HepG2 (cell line): ENCODE results near the gene SLC17A9. TPM values are rescaled to one million over a fixed set of nuclear protein-coding genes. Genes with fewer than 3 reads are reported as not detected.

ENCODE experiments used
- ATF7-NPFF ChIP-seq: sonication (generic); formaldehyde crosslinking; IDR thresholded peaks from 2 replicates; pipeline ENCODE4 v1.8.1; 2023; ENCODE audit warnings: mild to moderate bottlenecking, low read depth, missing genetic modification reagents, moderate library complexity
- GTF2F1 ChIP-seq: fragments of 150-350 bp; IDR thresholded peaks from 2 replicates; pipeline ENCODE4 v1.6.1; 2014; ENCODE audit warnings: low read length
- HNF4A ChIP-seq: sonication (generic); formaldehyde crosslinking; IDR thresholded peaks from 2 replicates; pipeline ENCODE4 v1.4.0; 2020; ENCODE audit warnings: missing genetic modification reagents
- NBN ChIP-seq: fragments of 450-650 bp; conservative IDR thresholded peaks from 2 replicates; pipeline ENCODE4 v1.6.1; 2017
- SIX4 ChIP-seq: sonication (generic); formaldehyde crosslinking; IDR thresholded peaks from 2 replicates; pipeline ENCODE4 v1.4.0; 2020; ENCODE audit warnings: missing genetic modification reagents
- SRY ChIP-seq: sonication (generic); formaldehyde crosslinking; IDR thresholded peaks from 2 replicates; pipeline ENCODE4 v1.8.0; 2022; ENCODE audit warnings: mild to moderate bottlenecking, missing genetic modification reagents
- STAG1 ChIP-seq: sonication (generic); formaldehyde crosslinking; IDR thresholded peaks from 2 replicates; pipeline ENCODE4 v1.4.0; 2020; ENCODE audit warnings: missing genetic modification reagents
- TARDBP ChIP-seq: sonication (generic); formaldehyde crosslinking; IDR thresholded peaks from 2 replicates; pipeline ENCODE4 v1.8.0; 2022; ENCODE audit warnings: mild to moderate bottlenecking, missing genetic modification reagents
- ZNF10 ChIP-seq: sonication (generic); formaldehyde crosslinking; IDR thresholded peaks from 2 replicates; pipeline ENCODE4 v1.4.0; 2020; ENCODE audit warnings: mild to moderate bottlenecking, low read depth, missing genetic modification reagents, borderline replicate concordance
- ZNF333 ChIP-seq: sonication (generic); formaldehyde crosslinking; IDR thresholded peaks from 2 replicates; pipeline ENCODE4 v1.4.0; 2020; ENCODE audit warnings: mild to moderate bottlenecking, missing genetic modification reagents, borderline replicate concordance
- ZNF33B ChIP-seq: sonication (generic); formaldehyde crosslinking; IDR thresholded peaks from 2 replicates; pipeline ENCODE4 v1.5.1; 2020; ENCODE audit warnings: mild to moderate bottlenecking, missing genetic modification reagents
- ZNF546 ChIP-seq: sonication (generic); formaldehyde crosslinking; conservative IDR thresholded peaks from 2 replicates; pipeline ENCODE4 v1.8.1; 2023; ENCODE audit warnings: mild to moderate bottlenecking, missing genetic modification reagents
- ZNF577 ChIP-seq: sonication (generic); formaldehyde crosslinking; IDR thresholded peaks from 2 replicates; pipeline ENCODE4 v1.4.0; 2020; ENCODE audit warnings: mild to moderate bottlenecking, low read depth, missing genetic modification reagents, borderline replicate concordance
- polyA plus RNA-seq, 8 experiments: library from polyadenylated mRNA; depleted of rRNA in 3 of 8; stranded (reverse) in 7 of 8; unstranded in 1 of 8; fragments of >200 nt; fragmentation: Illumina TruSeq in 4 of 8; extraction: Trizol in 4 of 8; gene quantifications; 2 replicates each; pipeline versions ENCODE4 v1.2.1 to v1.2.3, GENCODE V29; 2011 to 2016; ENCODE audit warnings: low read depth in 4 of 8, missing spikeins in 1 of 8, mixed read lengths in 1 of 8; ENCODE audit not compliant: insufficient read depth in 1 of 8
- total RNA-seq, 5 experiments: library from RNA; depleted of rRNA; stranded (reverse); fragments of >200 nt; fragmentation: Illumina TruSeq; extraction: Trizol; gene quantifications; 2 replicates each; pipeline ENCODE4 v1.2.3, GENCODE V29; 2016; ENCODE audit warnings: low read depth in 1 of 5
- TF ChIP-seq, protein P1 (sequence below): sonication (generic); formaldehyde crosslinking; IDR thresholded peaks from 2 replicates; pipeline ENCODE4 v1.4.0; 2020; ENCODE audit warnings: missing genetic modification reagents, mild to moderate bottlenecking, borderline replicate concordance
- TF ChIP-seq, protein P2 (sequence below): sonication (generic); formaldehyde crosslinking; IDR thresholded peaks from 2 replicates; pipeline ENCODE4 v1.4.0; 2020; ENCODE audit warnings: missing genetic modification reagents
- TF ChIP-seq, protein P3 (sequence below): sonication (generic); formaldehyde crosslinking; IDR thresholded peaks from 2 replicates; pipeline ENCODE4 v1.4.0; 2020; ENCODE audit warnings: missing genetic modification reagents
- TF ChIP-seq, protein P4 (sequence below): IDR thresholded peaks from 2 replicates; pipeline ENCODE4 v1.6.1; 2018; ENCODE audit warnings: missing genetic modification reagents, mild to moderate bottlenecking, missing compliant biosample characterization
- TF ChIP-seq, protein P5 (sequence below): sonication (generic); formaldehyde crosslinking; IDR thresholded peaks from 2 replicates; pipeline ENCODE4 v1.4.0; 2020; ENCODE audit warnings: mild to moderate bottlenecking, missing genetic modification reagents

SLC17A9 gene
- total and polyA plus RNA-seq, 2 of the 13 experiments (the other 11 are each of a cell fraction or from before 2014, with no cell fraction given) = 110 to 191 TPM

DNA sequence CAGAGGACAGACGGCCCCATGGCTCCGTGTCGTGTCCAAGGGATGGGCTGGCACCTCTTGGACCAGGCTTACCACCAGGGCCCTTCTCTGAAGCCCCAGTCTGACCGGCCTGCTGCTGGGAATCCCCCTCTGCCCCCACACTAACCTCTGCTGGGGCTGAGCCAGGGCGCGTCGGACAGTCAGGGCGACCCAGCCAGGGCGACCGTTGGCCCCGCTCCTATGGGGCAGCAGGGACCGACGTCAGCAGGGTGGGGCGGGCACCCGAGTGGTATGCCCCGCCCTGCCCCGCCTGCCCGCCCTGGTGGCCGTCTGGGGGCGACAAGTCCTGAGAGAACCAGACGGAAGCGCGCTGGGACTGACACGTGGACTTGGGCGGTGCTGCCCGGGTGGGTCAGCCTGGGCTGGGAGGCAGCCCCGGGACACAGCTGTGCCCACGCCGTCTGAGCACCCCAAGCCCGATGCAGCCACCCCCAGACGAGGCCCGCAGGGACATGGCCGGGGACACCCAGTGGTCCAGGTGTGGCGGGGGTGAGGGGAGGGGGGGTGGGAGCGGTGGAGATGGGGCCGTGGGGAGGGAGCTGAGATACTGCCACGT lies at the start of gene SLC17A9 (continued):
- TF ChIP-seq, protein P1, sequence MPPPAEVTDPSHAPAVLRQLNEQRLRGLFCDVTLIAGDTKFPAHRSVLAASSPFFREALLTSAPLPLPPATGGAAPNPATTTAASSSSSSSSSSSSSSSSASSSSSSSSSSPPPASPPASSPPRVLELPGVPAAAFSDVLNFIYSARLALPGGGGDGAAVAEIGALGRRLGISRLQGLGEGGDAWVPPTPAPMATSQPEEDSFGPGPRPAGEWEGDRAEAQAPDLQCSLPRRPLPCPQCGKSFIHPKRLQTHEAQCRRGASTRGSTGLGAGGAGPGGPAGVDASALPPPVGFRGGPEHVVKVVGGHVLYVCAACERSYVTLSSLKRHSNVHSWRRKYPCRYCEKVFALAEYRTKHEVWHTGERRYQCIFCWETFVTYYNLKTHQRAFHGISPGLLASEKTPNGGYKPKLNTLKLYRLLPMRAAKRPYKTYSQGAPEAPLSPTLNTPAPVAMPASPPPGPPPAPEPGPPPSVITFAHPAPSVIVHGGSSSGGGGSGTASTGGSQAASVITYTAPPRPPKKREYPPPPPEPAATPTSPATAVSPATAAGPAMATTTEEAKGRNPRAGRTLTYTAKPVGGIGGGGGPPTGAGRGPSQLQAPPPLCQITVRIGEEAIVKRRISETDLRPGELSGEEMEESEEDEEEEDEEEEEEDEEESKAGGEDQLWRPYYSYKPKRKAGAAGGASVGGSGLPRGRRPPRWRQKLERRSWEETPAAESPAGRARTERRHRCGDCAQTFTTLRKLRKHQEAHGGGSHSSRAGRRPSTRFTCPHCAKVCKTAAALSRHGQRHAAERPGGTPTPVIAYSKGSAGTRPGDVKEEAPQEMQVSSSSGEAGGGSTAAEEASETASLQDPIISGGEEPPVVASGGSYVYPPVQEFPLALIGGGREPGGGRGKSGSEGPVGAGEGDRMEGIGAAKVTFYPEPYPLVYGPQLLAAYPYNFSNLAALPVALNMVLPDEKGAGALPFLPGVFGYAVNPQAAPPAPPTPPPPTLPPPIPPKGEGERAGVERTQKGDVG = 0 out of 2 replicates have a peak, but pooled peaks have one; percentile 23
- TF ChIP-seq GTF2F1 = no peak
- TF ChIP-seq ZNF577 (CRISPR knock-in tag) = 0 out of 2 replicates have a peak, but pooled peaks have one; percentile 79
- peak; percentile 77; the same call in 1 of the 2 replicates for TF ChIP-seq ATF7-NPFF (CRISPR knock-in tag)
- TF ChIP-seq STAG1 (CRISPR knock-in tag) = peak; percentile 55
- peak; percentile 72; the same call in 1 of the 2 replicates for TF ChIP-seq SIX4 (CRISPR knock-in tag)
- TF ChIP-seq TARDBP (CRISPR knock-in tag) = peak; percentile 90
- no peak for TF ChIP-seq ZNF10 (CRISPR knock-in tag)
- no peak for TF ChIP-seq NBN
- TF ChIP-seq, protein P2, sequence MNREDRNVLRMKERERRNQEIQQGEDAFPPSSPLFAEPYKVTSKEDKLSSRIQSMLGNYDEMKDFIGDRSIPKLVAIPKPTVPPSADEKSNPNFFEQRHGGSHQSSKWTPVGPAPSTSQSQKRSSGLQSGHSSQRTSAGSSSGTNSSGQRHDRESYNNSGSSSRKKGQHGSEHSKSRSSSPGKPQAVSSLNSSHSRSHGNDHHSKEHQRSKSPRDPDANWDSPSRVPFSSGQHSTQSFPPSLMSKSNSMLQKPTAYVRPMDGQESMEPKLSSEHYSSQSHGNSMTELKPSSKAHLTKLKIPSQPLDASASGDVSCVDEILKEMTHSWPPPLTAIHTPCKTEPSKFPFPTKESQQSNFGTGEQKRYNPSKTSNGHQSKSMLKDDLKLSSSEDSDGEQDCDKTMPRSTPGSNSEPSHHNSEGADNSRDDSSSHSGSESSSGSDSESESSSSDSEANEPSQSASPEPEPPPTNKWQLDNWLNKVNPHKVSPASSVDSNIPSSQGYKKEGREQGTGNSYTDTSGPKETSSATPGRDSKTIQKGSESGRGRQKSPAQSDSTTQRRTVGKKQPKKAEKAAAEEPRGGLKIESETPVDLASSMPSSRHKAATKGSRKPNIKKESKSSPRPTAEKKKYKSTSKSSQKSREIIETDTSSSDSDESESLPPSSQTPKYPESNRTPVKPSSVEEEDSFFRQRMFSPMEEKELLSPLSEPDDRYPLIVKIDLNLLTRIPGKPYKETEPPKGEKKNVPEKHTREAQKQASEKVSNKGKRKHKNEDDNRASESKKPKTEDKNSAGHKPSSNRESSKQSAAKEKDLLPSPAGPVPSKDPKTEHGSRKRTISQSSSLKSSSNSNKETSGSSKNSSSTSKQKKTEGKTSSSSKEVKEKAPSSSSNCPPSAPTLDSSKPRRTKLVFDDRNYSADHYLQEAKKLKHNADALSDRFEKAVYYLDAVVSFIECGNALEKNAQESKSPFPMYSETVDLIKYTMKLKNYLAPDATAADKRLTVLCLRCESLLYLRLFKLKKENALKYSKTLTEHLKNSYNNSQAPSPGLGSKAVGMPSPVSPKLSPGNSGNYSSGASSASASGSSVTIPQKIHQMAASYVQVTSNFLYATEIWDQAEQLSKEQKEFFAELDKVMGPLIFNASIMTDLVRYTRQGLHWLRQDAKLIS (CRISPR knock-in tag) = no peak
- no peak; the same call in 1 of the 2 replicates for TF ChIP-seq ZNF333
- TF ChIP-seq HNF4A (CRISPR knock-in tag) = peak; percentile 74
- TF ChIP-seq, protein P3, sequence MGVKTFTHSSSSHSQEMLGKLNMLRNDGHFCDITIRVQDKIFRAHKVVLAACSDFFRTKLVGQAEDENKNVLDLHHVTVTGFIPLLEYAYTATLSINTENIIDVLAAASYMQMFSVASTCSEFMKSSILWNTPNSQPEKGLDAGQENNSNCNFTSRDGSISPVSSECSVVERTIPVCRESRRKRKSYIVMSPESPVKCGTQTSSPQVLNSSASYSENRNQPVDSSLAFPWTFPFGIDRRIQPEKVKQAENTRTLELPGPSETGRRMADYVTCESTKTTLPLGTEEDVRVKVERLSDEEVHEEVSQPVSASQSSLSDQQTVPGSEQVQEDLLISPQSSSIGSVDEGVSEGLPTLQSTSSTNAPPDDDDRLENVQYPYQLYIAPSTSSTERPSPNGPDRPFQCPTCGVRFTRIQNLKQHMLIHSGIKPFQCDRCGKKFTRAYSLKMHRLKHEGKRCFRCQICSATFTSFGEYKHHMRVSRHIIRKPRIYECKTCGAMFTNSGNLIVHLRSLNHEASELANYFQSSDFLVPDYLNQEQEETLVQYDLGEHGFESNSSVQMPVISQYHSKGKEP (CRISPR knock-in tag) = peak; percentile 70; the same call in 1 of the 2 replicates
- TF ChIP-seq, protein P4, sequence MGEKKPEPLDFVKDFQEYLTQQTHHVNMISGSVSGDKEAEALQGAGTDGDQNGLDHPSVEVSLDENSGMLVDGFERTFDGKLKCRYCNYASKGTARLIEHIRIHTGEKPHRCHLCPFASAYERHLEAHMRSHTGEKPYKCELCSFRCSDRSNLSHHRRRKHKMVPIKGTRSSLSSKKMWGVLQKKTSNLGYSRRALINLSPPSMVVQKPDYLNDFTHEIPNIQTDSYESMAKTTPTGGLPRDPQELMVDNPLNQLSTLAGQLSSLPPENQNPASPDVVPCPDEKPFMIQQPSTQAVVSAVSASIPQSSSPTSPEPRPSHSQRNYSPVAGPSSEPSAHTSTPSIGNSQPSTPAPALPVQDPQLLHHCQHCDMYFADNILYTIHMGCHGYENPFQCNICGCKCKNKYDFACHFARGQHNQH (CRISPR knock-in tag) = peak; percentile 85
- TF ChIP-seq ZNF546 (CRISPR knock-in tag) = peak; percentile 50; the same call in 1 of the 2 replicates
- TF ChIP-seq ZNF33B (CRISPR knock-in tag) = peak; percentile 92; the same call in 1 of the 2 replicates
- TF ChIP-seq, protein P5, sequence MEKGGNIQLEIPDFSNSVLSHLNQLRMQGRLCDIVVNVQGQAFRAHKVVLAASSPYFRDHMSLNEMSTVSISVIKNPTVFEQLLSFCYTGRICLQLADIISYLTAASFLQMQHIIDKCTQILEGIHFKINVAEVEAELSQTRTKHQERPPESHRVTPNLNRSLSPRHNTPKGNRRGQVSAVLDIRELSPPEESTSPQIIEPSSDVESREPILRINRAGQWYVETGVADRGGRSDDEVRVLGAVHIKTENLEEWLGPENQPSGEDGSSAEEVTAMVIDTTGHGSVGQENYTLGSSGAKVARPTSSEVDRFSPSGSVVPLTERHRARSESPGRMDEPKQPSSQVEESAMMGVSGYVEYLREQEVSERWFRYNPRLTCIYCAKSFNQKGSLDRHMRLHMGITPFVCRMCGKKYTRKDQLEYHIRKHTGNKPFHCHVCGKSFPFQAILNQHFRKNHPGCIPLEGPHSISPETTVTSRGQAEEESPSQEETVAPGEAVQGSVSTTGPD (CRISPR knock-in tag) = no peak
- TF ChIP-seq SRY (CRISPR knock-in tag) = peak; percentile 92
